T47D (cell line): ENCODE results near the gene TTC7B.

Experiments used
- DNase-seq, 2 experiments: peaks; one replicate each; pipeline versions ENCODE4 v3.0.0 to v3.0.0-alpha.2; 2011 to 2012; ENCODE audit warnings: low read depth in 1 of 2, low spot score in 1 of 2
- JUND ChIP-seq: IDR thresholded peaks from 2 replicates; pipeline ENCODE4 v1.6.1; 2012; ENCODE audit warnings: low read depth
- in situ Hi-C: cut with HindIII; loops from 2 replicates; pipeline ENCODE4 v1.10.0; 2016; ENCODE audit warnings: low sequenced_read_pairs, low pct_unique_long_range_greater_than_20kb

TTC7B gene

GRCh38 chr14:90487462-90487861 is 328.8 kb downstream of the TTC7B start:
- DNase-seq = no peak
- in situ Hi-C loops = no loop called here
- TF ChIP-seq JUND = no peak

DNA sequence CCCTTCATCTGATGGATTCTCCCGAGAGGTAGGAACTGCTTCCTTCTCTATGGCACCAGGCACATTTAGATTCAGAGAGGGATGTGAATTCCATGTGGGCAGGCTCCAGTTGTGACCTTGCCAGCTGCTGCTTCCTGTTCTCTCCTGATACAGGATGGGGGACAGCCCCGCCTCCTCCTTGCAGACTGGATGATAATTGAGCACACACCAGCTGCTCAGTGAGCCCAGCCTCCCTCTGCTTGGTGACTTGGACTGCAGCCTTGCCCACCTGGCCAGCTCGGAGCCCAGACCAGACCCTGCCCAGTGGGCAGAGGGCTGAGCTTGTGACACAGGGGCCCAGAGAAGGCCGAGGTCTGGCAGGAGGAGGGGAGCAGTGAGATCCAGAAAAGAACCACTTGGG is 329.2 kb downstream of the TTC7B start:
- TF ChIP-seq JUND = no peak
- no peak for DNase-seq
- in situ Hi-C loops = no loop called here

DNA sequence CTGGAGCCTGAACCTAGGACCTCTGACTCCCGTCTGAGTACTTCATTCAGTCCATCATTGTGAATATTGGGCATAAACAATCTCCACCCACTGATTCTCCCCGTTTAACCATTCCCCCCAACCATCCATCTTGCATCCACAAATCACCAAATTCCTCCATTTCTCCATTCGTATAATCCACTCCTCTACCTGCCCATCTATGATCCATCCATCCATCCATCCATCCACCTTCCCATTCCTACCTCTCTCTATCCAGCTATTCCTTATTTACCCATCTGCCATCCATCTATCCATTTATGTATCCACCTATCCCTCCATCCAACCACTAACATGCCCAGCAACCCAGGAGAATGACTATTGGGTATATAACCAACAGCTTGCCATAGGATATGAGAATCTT is 331.9 kb downstream of the TTC7B start:
- TF ChIP-seq JUND = no peak
- no peak for DNase-seq
- in situ Hi-C loops = no loop called here

DNA sequence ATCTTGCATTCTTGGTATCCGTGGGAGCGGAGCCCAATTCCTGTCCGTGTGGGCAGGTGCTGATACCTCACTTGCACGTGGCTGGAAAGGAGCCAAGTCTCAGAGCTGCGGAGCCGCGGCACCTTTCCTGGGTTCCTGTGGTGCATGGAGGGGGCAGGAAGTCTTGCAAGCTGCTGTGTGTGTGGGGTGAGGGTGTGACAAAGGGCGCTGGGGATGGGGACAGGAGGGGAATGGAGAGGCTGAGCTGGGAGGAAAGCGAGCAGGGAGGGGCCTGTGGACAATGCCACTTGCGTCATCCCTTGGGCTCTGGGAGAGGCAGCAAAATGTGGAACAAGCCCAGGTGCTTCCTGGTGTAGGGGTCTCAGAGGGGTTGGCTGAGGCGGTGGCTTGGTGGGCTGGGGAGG is 332.7 kb downstream of the TTC7B start:
- in situ Hi-C loops = no loop called here
- no peak for TF ChIP-seq JUND
- DNase-seq = no peak

GRCh38 chr14:90483117-90483516 is 333.1 kb downstream of the TTC7B start:
- DNase-seq = no peak
- TF ChIP-seq JUND = no peak
- in situ Hi-C loops = no loop called here

GRCh38 chr14:90475298-90475697 is 340.9 kb downstream of the TTC7B start:
- in situ Hi-C loops = no loop called here
- TF ChIP-seq JUND = no peak
- peak in 1 of 2 experiments; percentile 43 for DNase-seq
